HepG2 (cell line): ENCODE measurements around the gene TBL3. TPM values are rescaled to one million over a fixed set of nuclear protein-coding genes. Genes with fewer than 3 reads are reported as not detected.

ENCODE experiments used
- ARNT ChIP-seq: fragments of 450-650 bp; IDR thresholded peaks from 2 replicates; pipeline ENCODE4 v1.6.1; 2017
- BHLHE40 ChIP-seq: IDR thresholded peaks from 2 replicates; pipeline ENCODE4 v1.6.1; 2011; ENCODE audit warnings: low read length, improper control_type of control experiment
- CREM ChIP-seq, 2 experiments: sonication (generic) in 1 of 2; formaldehyde crosslinking in 1 of 2; IDR thresholded peaks; 2 replicates each; pipeline versions ENCODE4 v1.4.0 to v1.6.1; 2016 to 2020; ENCODE audit warnings: antibody characterized with exemption in 1 of 2, mild to moderate bottlenecking in 1 of 2, missing genetic modification reagents in 1 of 2
- E2F1 ChIP-seq: sonication (generic); formaldehyde crosslinking; IDR thresholded peaks from 2 replicates; pipeline ENCODE4 v1.5.0; 2020; ENCODE audit warnings: missing genetic modification reagents
- ERF ChIP-seq: IDR thresholded peaks from 2 replicates; pipeline ENCODE4 v1.6.1; 2018; ENCODE audit warnings: missing biosample characterization, missing genetic modification reagents
- HES4 ChIP-seq: sonication (generic); formaldehyde crosslinking; IDR thresholded peaks from 2 replicates; pipeline ENCODE4 v1.9.0; 2021; ENCODE audit warnings: mild to moderate bottlenecking, missing genetic modification reagents, borderline replicate concordance
- MATR3 ChIP-seq: sonication (generic); formaldehyde crosslinking; IDR thresholded peaks from 2 replicates; pipeline ENCODE4 v1.4.0; 2020; ENCODE audit warnings: missing genetic modification reagents
- NCOA1 ChIP-seq: sonication (generic); formaldehyde crosslinking; IDR thresholded peaks from 2 replicates; pipeline ENCODE4 v1.9.0; 2021; ENCODE audit warnings: missing genetic modification reagents
- TRIM24 ChIP-seq: sonication (generic); formaldehyde crosslinking; IDR thresholded peaks from 2 replicates; pipeline ENCODE4 v1.8.0; 2022; ENCODE audit warnings: mild to moderate bottlenecking, missing genetic modification reagents
- ZNF207 ChIP-seq: fragments of 450-650 bp; IDR thresholded peaks from 2 replicates; pipeline ENCODE4 v1.6.1; 2016; ENCODE audit warnings: antibody characterized with exemption, borderline replicate concordance
- ZNF256 ChIP-seq: sonication (generic); formaldehyde crosslinking; conservative IDR thresholded peaks from 2 replicates; pipeline ENCODE4 v1.4.0; 2020; ENCODE audit warnings: missing genetic modification reagents
- ZNF691 ChIP-seq: sonication (generic); formaldehyde crosslinking; IDR thresholded peaks from 2 replicates; pipeline ENCODE4 v1.4.0; 2020; ENCODE audit warnings: missing genetic modification reagents, low read depth, mild to moderate bottlenecking, borderline replicate concordance
- polyA plus RNA-seq, 8 experiments: library from polyadenylated mRNA; depleted of rRNA in 3 of 8; stranded (reverse) in 7 of 8; unstranded in 1 of 8; fragments of >200 nt; fragmentation: Illumina TruSeq in 4 of 8; extraction: Trizol in 4 of 8; gene quantifications; 2 replicates each; pipeline versions ENCODE4 v1.2.1 to v1.2.3, GENCODE V29; 2011 to 2016; ENCODE audit warnings: low read depth in 4 of 8, missing spikeins in 1 of 8, mixed read lengths in 1 of 8; ENCODE audit not compliant: insufficient read depth in 1 of 8
- total RNA-seq, 5 experiments: library from RNA; depleted of rRNA; stranded (reverse); fragments of >200 nt; fragmentation: Illumina TruSeq; extraction: Trizol; gene quantifications; 2 replicates each; pipeline ENCODE4 v1.2.3, GENCODE V29; 2016; ENCODE audit warnings: low read depth in 1 of 5
- TF ChIP-seq, protein P1 (sequence below): sonication (generic); formaldehyde crosslinking; IDR thresholded peaks from 2 replicates; pipeline ENCODE4 v1.4.0; 2020; ENCODE audit warnings: low read depth, mild to moderate bottlenecking, missing genetic modification reagents
- TF ChIP-seq, protein P2 (sequence below): IDR thresholded peaks from 2 replicates; pipeline ENCODE4 v1.6.1; 2012; ENCODE audit warnings: low read depth, low read length, improper control_type of control experiment
- TF ChIP-seq, protein P3 (sequence below): sonication (generic); formaldehyde crosslinking; IDR thresholded peaks from one replicate; pipeline ENCODE4 v1.5.1; 2020; ENCODE audit warnings: mild to moderate bottlenecking, missing genetic modification reagents; ENCODE audit errors: not compliant biosample characterization

Gene TBL3
- total and polyA plus RNA-seq, 2 of the 13 experiments (the other 11 are each of a cell fraction or from before 2014, with no cell fraction given): 16.8 to 38.0 TPM

GRCh38 chr16:1964506-1965395 is 7.1 kb upstream of the TBL3 start, which contains the start of gene RPS2 (continued):
- TF ChIP-seq ZNF691 (CRISPR knock-in tag) (peak; percentile 55; the same call in 1 of the 2 replicates), ZNF207 (no peak), ARNT (no peak), NCOA1 (CRISPR knock-in tag) (no peak; the same call in 1 of the 2 replicates), ERF (CRISPR knock-in tag) (peak; percentile 59; the same call in 1 of the 2 replicates), TRIM24 (CRISPR knock-in tag) (no peak), MATR3 (no peak), E2F1 (peak; percentile 94), ZNF256 (CRISPR knock-in tag) (no peak; the same call in 1 of the 2 replicates), BHLHE40 (peak; percentile 54; the same call in 1 of the 2 replicates), HES4 (CRISPR knock-in tag) (peak; percentile 81; the same call in 1 of the 2 replicates), CREM (IDR thresholded peaks at IDR 0.05) (peak; percentile 98), CREM (CRISPR knock-in tag; IDR thresholded peaks at IDR 0.05) (peak; percentile 64; the same call in 1 of the 2 replicates)
- TF ChIP-seq, protein P1, sequence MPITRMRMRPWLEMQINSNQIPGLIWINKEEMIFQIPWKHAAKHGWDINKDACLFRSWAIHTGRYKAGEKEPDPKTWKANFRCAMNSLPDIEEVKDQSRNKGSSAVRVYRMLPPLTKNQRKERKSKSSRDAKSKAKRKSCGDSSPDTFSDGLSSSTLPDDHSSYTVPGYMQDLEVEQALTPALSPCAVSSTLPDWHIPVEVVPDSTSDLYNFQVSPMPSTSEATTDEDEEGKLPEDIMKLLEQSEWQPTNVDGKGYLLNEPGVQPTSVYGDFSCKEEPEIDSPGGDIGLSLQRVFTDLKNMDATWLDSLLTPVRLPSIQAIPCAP (CRISPR knock-in tag): peak; percentile 81; the same call in 1 of the 2 replicates
- TF ChIP-seq, protein P2, sequence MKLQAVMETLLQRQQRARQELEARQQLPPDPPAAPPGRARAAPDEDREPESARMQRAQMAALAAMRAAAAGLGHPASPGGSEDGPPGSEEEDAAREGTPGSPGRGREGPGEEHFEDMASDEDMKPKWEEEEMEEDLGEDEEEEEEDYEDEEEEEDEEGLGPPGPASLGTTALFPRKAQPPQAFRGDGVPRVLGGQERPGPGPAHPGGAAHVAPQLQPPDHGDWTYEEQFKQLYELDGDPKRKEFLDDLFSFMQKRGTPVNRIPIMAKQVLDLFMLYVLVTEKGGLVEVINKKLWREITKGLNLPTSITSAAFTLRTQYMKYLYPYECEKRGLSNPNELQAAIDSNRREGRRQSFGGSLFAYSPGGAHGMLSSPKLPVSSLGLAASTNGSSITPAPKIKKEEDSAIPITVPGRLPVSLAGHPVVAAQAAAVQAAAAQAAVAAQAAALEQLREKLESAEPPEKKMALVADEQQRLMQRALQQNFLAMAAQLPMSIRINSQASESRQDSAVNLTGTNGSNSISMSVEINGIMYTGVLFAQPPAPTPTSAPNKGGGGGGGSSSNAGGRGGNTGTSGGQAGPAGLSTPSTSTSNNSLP: no peak
- TF ChIP-seq, protein P3, sequence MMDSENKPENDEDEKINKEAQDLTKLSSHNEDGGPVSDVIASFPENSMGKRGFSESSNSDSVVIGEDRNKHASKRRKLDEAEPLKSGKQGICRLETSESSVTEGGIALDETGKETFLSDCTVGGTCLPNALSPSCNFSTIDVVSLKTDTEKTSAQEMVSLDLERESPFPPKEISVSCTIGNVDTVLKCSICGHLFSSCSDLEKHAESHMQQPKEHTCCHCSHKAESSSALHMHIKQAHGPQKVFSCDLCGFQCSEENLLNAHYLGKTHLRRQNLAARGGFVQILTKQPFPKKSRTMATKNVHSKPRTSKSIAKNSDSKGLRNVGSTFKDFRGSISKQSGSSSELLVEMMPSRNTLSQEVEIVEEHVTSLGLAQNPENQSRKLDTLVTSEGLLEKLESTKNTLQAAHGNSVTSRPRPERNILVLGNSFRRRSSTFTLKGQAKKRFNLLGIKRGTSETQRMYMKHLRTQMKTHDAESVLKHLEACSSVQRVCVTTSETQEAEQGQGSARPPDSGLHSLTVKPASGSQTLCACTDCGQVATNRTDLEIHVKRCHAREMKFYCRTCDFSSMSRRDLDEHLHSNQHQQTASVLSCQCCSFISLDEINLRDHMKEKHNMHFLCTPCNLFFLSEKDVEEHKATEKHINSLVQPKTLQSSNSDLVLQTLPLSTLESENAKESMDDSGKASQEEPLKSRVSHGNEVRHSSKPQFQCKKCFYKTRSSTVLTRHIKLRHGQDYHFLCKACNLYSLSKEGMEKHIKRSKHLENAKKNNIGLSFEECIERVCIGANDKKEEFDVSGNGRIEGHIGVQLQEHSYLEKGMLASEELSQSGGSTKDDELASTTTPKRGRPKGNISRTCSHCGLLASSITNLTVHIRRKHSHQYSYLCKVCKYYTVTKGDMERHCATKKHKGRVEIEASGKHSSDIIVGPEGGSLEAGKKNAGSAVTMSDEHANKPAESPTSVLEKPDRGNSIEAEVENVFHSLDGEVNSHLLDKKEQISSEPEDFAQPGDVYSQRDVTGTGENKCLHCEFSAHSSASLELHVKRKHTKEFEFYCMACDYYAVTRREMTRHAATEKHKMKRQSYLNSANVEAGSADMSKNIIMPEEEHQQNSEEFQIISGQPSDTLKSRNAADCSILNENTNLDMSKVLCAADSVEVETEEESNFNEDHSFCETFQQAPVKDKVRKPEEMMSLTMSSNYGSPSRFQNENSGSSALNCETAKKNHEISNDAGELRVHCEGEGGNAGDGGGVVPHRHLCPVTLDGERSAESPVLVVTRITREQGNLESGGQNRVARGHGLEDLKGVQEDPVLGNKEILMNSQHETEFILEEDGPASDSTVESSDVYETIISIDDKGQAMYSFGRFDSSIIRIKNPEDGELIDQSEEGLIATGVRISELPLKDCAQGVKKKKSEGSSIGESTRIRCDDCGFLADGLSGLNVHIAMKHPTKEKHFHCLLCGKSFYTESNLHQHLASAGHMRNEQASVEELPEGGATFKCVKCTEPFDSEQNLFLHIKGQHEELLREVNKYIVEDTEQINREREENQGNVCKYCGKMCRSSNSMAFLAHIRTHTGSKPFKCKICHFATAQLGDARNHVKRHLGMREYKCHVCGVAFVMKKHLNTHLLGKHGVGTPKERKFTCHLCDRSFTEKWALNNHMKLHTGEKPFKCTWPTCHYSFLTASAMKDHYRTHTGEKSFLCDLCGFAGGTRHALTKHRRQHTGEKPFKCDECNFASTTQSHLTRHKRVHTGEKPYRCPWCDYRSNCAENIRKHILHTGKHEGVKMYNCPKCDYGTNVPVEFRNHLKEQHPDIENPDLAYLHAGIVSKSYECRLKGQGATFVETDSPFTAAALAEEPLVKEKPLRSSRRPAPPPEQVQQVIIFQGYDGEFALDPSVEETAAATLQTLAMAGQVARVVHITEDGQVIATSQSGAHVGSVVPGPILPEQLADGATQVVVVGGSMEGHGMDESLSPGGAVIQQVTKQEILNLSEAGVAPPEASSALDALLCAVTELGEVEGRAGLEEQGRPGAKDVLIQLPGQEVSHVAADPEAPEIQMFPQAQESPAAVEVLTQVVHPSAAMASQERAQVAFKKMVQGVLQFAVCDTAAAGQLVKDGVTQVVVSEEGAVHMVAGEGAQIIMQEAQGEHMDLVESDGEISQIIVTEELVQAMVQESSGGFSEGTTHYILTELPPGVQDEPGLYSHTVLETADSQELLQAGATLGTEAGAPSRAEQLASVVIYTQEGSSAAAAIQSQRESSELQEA (CRISPR knock-in tag): peak; percentile 45
